ENCODE data around the gene SLC5A11.

DNA sequence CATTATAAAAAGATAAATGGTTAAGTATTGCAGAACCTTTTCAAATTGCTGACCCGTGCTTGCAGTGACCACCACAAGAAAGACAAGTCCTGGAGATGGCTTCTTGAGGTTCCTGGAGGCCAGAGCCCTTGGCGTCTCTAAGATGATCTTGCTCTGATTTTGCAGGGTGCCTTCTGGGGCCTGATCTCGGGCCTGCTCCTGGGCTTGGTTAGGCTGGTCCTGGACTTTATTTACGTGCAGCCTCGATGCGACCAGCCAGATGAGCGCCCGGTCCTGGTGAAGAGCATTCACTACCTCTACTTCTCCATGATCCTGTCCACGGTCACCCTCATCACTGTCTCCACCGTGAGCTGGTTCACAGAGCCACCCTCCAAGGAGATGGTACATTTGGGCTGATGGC lies 63.0 kb downstream of the SLC5A11 start:
- TF ChIP-seq, protein P1, sequence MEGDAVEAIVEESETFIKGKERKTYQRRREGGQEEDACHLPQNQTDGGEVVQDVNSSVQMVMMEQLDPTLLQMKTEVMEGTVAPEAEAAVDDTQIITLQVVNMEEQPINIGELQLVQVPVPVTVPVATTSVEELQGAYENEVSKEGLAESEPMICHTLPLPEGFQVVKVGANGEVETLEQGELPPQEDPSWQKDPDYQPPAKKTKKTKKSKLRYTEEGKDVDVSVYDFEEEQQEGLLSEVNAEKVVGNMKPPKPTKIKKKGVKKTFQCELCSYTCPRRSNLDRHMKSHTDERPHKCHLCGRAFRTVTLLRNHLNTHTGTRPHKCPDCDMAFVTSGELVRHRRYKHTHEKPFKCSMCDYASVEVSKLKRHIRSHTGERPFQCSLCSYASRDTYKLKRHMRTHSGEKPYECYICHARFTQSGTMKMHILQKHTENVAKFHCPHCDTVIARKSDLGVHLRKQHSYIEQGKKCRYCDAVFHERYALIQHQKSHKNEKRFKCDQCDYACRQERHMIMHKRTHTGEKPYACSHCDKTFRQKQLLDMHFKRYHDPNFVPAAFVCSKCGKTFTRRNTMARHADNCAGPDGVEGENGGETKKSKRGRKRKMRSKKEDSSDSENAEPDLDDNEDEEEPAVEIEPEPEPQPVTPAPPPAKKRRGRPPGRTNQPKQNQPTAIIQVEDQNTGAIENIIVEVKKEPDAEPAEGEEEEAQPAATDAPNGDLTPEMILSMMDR (IDR thresholded peaks at IDR 0.05): no peak
- TF ChIP-seq POLR2A (IDR thresholded peaks at IDR 0.05): no peak
